Breast epithelium (tissue), 3 donors: Measurements from ENCODE around the gene PLPP1.

Experiments used
- POLR2A ChIP-seq: fragments of 450-650 bp; IDR thresholded peaks from one replicate; pipeline ENCODE4 v1.6.1; 2016; ENCODE audit warnings: antibody characterized with exemption, mild to moderate bottlenecking, moderate library complexity
- POLR2AphosphoS5 ChIP-seq, 3 donors: sonication (generic); formaldehyde crosslinking; IDR thresholded peaks; one replicate each; pipeline ENCODE4 v1.6.1; 2017; ENCODE audit warnings: antibody characterized with exemption in 3 of 3
- TF ChIP-seq, protein P1 (sequence below), 3 donors: fragments of 450-650 bp; IDR thresholded peaks; one replicate each; pipeline ENCODE4 v1.5.1; 2016 to 2017; ENCODE audit warnings: antibody characterized with exemption in 3 of 3, mild to moderate bottlenecking in 3 of 3, moderate library complexity in 3 of 3

DNA sequence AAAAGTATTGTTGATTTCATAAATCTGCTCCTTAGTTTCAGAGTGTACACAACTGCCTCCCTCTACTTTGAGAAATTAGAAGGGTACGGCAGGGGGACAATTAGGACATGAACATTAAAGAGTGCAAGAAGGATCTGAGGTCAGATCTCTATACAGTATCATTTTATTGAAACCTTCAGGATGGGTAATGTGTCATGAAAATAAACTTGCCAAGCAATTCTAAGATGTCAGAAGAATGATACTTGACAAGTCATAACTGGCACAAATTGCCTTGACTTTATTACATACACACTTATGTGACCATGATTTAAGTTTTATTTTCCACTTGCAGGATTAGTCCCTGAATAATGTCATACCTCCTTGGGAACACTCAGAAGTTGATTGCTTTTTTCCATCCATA, 92.8 kb downstream of the PLPP1 start:
- TF ChIP-seq POLR2AphosphoS5 (IDR thresholded peaks at IDR 0.05) = no peak
- TF ChIP-seq, protein P1, sequence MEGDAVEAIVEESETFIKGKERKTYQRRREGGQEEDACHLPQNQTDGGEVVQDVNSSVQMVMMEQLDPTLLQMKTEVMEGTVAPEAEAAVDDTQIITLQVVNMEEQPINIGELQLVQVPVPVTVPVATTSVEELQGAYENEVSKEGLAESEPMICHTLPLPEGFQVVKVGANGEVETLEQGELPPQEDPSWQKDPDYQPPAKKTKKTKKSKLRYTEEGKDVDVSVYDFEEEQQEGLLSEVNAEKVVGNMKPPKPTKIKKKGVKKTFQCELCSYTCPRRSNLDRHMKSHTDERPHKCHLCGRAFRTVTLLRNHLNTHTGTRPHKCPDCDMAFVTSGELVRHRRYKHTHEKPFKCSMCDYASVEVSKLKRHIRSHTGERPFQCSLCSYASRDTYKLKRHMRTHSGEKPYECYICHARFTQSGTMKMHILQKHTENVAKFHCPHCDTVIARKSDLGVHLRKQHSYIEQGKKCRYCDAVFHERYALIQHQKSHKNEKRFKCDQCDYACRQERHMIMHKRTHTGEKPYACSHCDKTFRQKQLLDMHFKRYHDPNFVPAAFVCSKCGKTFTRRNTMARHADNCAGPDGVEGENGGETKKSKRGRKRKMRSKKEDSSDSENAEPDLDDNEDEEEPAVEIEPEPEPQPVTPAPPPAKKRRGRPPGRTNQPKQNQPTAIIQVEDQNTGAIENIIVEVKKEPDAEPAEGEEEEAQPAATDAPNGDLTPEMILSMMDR (IDR thresholded peaks at IDR 0.05) = no peak
- TF ChIP-seq POLR2A = no peak
